IPS-20b (cell line): ENCODE measurements around the gene FLT3LG.

Experiments
- H3K27ac ChIP-seq: one replicate; pipeline ENCODE4 v1.5.1; 2013; ENCODE audit warnings: low read length
- H3K27me3 ChIP-seq: 2 replicates; pipeline ENCODE4 v1.6.1; 2013; ENCODE audit warnings: mild to moderate bottlenecking, low read length, inconsistent platforms; ENCODE audit not compliant: insufficient read depth
- H3K36me3 ChIP-seq: 2 replicates; pipeline ENCODE4 v1.6.1; 2013; ENCODE audit warnings: low read depth, mild to moderate bottlenecking, inconsistent platforms, low read length, moderate library complexity; ENCODE audit not compliant: insufficient read depth
- H3K4me1 ChIP-seq: 2 replicates; pipeline ENCODE4 v1.6.1; 2013; ENCODE audit warnings: mild to moderate bottlenecking, control low read depth, inconsistent platforms, low read length, moderate library complexity; ENCODE audit not compliant: insufficient read depth
- H3K4me3 ChIP-seq: 2 replicates; pipeline ENCODE4 v1.5.1; 2013; ENCODE audit warnings: mild to moderate bottlenecking, low read length, inconsistent platforms
- H3K9ac ChIP-seq: 2 replicates; pipeline ENCODE4 v1.6.1; 2013; ENCODE audit warnings: low read depth, mild to moderate bottlenecking, inconsistent platforms, low read length, moderate library complexity
- H3K9me3 ChIP-seq: 2 replicates; pipeline ENCODE4 v1.6.1; 2013; ENCODE audit warnings: mild to moderate bottlenecking, low read depth, low read length, inconsistent platforms; ENCODE audit not compliant: insufficient read depth

FLT3LG gene

DNA sequence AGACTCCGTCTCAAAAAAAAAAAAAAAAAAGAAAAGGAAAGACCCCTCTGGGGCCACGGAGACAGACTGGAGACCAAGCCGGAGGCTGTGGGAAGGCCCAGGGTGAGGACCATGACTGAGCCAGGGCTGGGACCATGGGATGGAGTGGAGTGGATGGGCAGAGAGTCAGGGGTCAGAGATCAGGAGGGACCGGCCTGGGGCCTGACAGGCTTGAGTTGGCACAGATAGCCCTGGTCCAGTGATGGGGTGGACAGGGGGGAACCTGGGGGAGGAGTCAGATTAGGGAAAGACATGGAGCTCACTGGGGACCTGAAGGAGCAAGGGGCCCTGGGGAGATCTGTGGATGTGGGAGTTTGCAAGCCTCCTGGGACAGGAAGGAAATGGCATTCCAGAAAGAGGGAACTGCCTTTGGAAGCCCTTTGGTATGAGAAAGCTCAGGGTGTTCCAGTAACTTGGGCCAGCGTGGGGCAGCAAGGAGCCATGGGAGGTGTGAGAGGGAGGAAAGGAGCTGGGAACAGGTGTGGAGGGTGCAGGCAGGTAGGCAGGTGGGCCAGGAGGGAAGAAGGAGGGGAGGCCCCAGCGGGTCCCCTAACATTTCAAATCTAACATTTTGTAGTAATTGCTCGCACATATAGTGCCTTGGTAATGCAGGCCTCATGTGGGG lies 7.1 kb downstream of the FLT3LG start:
- H3K9me3 ChIP-seq, result no peaks in the 10 kb centered on the region
- H3K27ac ChIP-seq, result no peak overlapping the region
- H3K27me3 ChIP-seq, result no peaks in the 10 kb centered on the region
- peaks cover 2% of the 10 kb centered on the region; the same call in 1 of the 2 replicates for H3K4me1 ChIP-seq
- no peak overlapping the region for H3K9ac ChIP-seq
- no peak overlapping the region for H3K4me3 ChIP-seq
- no peaks in the 10 kb centered on the region for H3K36me3 ChIP-seq

DNA sequence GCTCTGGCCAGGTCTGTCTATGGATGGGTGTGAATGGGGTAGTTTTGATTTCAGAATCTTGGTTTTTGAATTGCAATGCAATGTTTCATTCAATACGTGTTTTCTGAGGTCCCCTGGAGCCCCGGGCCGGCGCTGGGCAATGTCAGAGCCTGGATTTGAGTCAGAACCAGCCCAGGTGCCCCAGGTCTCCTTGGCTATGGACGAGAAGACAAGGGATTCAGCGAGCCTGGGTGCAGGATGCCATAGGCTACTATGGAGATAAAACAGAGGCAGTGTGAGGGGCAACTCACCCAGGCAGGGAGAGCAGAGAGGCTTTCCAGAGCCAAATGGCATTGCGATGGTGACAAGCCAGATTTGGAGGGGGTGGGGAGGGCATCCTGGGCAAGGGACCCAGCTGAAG lies 12.2 kb downstream of the FLT3LG start:
- Histone ChIP-seq H3K9me3 (no peaks in the 10 kb centered on the region), H3K4me1 (peaks cover 5% of the 10 kb centered on the region), H3K9ac (0 out of 2 replicates have a peak overlapping the region, but pooled peaks have one; percentile 34), H3K27ac (no peak overlapping the region), H3K4me3 (no peak overlapping the region), H3K36me3 (peaks cover 37% of the 10 kb centered on the region), H3K27me3 (no peaks in the 10 kb centered on the region)

DNA sequence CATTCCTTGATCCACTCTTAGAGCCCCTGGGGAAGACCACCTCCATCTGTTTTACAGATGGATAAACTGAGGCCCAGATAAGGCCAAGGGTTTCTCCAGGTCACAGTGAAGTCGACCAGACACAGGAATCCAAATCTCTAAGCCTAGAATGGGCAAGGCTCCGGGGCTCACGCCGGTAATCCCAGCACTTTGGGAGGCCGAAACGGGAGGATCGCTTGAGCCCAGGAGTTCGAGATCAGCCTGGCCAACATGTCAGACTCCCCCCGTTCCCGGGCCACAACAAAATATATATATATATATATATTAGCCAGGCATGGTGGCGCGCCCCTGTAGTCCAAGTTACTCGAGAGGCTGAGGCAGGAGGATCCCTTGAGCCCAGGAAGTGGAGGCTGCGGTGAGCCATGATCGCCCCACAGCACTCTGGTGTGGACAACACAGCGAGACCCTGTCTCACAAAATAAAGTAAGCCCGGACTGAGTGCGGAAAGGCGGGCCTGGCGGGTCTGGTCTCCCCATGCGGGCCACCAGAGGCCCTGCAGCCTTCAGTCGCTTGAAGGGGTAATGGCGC lies 12.8 kb downstream of the FLT3LG start:
- H3K4me3 ChIP-seq, result no peak overlapping the region
- no peaks in the 10 kb centered on the region for H3K27me3 ChIP-seq
- H3K4me1 ChIP-seq, result peaks cover 5% of the 10 kb centered on the region
- H3K9ac ChIP-seq, result 0 out of 2 replicates have a peak overlapping the region, but pooled peaks have one; percentile 34
- no peaks in the 10 kb centered on the region for H3K9me3 ChIP-seq
- H3K27ac ChIP-seq, result no peak overlapping the region
- H3K36me3 ChIP-seq, result peaks cover 43% of the 10 kb centered on the region

DNA sequence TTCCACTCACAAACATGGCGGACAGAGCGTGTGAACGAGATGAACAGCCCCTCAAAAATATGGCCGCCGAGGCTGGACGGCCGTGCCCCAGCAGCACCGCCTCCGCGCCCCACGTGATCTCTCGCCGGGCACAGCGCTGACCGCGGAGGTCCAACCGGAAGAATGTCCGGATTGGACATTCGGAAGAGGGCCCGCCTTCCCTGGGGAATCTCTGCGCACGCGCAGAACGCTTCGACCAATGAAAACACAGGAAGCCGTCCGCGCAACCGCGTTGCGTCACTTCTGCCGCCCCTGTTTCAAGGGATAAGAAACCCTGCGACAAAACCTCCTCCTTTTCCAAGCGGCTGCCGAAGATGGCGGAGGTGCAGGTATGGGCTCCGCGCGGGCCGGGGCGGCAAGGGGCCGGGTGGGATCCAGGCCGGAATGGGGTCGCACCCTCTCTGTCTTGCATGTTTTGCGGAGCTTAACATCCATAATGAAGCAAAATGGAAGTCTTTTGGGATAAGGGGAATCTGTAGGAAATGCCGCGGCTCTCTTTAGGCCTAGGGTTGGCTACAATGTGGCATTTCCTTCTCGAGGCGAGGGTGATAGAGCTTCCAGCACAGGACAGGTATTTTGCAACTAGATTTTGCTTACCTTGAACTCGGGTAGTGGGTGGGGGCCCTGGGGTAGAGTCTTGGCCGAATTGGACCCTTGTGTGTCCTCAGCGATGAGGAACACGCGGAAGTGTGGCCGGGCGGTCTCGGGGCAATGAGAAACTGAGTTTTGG lies 13.4 kb downstream of the FLT3LG start, which contains the start of gene RPL13A:
RPL13A (plus strand) TSS at position 332 of the 769 bp plus-strand sequence; CDS start at position 354, 22 bp downstream.
- Histone ChIP-seq H3K27ac (peak within 1 kb of the TSS; percentile 98), H3K9ac (peak within 1 kb of the TSS; percentile 100), H3K9me3 (no peaks in the 10 kb centered on the region), H3K27me3 (no peaks in the 10 kb centered on the region), H3K4me3 (peak within 1 kb of the TSS; percentile 94), H3K36me3 (peaks cover 49% of the 10 kb centered on the region), H3K4me1 (peaks cover 5% of the 10 kb centered on the region)

DNA sequence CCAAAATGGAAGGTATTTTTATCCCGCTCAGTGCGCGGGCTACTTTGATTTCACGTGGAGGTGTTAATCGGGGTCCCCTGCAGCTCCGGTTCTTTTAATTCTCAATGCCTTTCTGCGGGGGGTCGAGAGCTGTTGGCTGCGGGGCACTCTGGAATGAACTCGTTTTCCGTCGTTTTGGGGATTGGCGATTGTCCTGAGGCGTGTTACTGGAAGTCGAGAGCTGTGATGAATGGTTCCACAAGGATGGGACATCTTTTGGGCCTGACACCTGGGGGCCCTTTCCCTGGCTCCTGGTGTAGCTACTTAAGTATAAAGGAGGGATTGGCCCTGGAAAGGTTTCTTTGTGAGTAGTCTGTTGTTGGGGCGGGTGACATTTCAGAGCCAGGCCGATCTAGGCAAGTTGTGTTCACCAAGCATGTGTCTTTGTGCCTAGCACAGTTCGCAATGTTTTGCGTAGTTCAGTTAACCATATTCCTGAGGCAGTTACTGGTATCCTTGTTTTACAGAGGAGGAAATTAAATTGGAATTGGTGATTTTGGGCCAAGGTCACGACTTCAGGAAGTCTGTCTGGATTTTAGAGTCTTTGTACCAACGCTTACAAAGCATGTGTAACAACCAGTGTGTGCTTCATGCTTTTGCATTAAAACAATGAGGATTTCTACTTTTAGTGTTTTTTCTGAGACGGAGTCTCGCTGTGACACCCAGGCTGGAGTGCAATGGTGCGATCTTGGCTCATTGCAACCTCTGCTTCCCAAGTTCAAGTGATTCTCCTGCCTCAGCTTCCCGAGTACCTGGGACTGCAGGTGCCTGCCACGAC lies 14.2 kb downstream of the FLT3LG start:
- Histone ChIP-seq H3K27me3 (no peaks in the 10 kb centered on the region), H3K36me3 (peaks cover 54% of the 10 kb centered on the region), H3K27ac (peak overlapping the region; percentile 98)

DNA sequence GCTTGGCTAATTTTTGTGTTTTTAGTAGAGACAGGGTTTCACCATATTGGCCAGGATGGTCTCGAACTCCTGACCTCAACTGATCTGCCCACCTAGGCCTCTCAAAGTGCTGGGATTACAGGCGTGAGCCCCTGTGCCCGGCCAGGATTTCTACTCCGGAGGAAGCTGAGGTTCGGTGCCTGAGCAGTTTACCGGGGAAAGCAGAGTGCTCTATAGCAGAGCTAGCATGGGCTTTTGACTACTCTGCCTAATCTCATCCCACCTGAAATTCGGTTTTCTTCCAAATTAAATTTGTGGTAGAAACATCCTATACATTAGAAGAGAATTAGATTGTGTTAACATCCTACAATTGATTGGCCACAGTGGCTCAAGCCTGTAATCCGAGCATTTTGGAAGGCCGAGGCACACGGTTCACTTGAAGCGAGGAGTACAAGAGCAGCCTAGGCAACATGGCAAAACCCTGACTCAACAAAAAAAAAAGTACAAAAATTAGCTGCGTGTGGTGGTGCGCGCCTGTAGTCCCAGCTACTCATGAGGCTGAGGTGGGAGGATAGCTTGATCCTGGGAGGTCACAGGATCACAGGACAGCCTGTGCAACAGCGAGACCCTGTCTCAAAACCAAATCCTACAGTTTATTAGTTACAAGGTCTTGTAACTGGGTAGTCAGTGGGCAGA lies 15.0 kb downstream of the FLT3LG start:
- peaks cover 5% of the 10 kb centered on the region for H3K4me1 ChIP-seq

More for the DNA sequence above, 14.2 kb downstream of the FLT3LG start:
- no peaks in the 10 kb centered on the region for H3K9me3 ChIP-seq
- peak overlapping the region; percentile 100 for H3K9ac ChIP-seq
- H3K4me3 ChIP-seq, result peak overlapping the region; percentile 94
- H3K4me1 ChIP-seq, result peaks cover 5% of the 10 kb centered on the region

DNA sequence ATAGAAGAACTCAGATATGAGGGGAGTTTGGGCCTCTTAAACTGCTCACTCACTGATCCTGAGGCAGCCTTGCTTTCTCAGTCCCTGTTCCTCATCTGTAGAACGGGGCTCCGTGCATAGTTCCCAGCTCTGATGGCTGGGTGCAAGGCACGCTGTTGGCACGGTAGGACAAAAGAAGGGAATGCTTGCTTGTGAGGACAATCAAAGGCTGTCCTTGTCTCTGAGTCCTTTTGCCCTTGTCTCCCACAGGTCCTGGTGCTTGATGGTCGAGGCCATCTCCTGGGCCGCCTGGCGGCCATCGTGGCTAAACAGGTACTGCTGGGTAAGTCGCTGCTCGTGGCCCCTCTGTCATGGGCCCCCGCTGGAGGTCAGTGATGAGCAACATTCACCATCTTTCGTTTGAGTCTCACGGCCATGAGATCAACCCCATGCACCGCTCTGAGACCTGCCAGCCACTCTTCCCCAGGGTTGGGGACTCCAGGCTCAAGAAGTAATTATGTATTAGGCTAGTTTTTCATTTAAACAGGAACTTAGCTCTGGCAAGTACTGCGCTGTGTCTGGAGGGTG lies 15.7 kb downstream of the FLT3LG start:
- peak overlapping the region; percentile 98 for H3K27ac ChIP-seq
- H3K9me3 ChIP-seq, result no peaks in the 10 kb centered on the region
- peak overlapping the region; percentile 100 for H3K9ac ChIP-seq
- H3K4me3 ChIP-seq, result peak overlapping the region; percentile 94
- peaks cover 5% of the 10 kb centered on the region for H3K4me1 ChIP-seq
- H3K27me3 ChIP-seq, result no peaks in the 10 kb centered on the region
- peaks cover 54% of the 10 kb centered on the region for H3K36me3 ChIP-seq

More for the DNA sequence above, 15.0 kb downstream of the FLT3LG start:
- peaks cover 54% of the 10 kb centered on the region for H3K36me3 ChIP-seq
- peak overlapping the region; percentile 94 for H3K4me3 ChIP-seq
- peak overlapping the region; percentile 100 for H3K9ac ChIP-seq
- H3K27me3 ChIP-seq, result no peaks in the 10 kb centered on the region
- peak overlapping the region; percentile 98 for H3K27ac ChIP-seq
- H3K9me3 ChIP-seq, result no peaks in the 10 kb centered on the region

DNA sequence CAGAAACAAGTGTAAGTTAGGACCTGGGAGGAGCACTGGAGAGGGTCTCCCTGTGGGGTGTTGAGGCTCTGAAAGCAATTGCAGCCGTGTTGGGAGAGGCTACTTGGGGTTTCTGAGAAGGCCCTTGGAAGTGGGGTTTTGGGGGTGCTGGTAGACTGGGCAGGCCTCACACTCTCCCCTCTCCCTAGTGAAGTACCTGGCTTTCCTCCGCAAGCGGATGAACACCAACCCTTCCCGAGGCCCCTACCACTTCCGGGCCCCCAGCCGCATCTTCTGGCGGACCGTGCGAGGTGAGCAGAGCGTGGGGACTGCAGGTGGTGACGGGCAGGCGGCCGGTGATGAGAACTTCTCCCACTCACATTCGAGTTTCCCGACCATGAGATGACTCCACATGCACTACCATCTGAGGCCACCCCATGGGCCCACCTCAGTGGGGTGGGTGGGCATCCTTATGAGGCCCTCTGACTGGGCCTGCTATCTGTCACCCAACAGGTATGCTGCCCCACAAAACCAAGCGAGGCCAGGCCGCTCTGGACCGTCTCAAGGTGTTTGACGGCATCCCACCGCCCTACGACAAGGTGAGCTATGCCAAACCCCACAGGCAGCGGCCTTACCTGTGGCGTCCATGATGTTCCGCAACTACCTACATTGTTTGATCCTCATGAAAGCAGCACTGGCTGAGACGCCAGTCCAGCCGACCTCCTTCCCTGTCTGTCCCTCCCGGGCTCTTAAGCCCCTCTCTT lies 16.4 kb downstream of the FLT3LG start:
- H3K9me3 ChIP-seq, result no peaks in the 10 kb centered on the region
- H3K4me3 ChIP-seq, result peak overlapping the region; percentile 94; the same call in 1 of the 2 replicates
- peaks cover 54% of the 10 kb centered on the region for H3K36me3 ChIP-seq
- peak overlapping the region; percentile 100 for H3K9ac ChIP-seq
- peak overlapping the region; percentile 98 for H3K27ac ChIP-seq
- no peaks in the 10 kb centered on the region for H3K27me3 ChIP-seq
- H3K4me1 ChIP-seq, result peaks cover 5% of the 10 kb centered on the region

DNA sequence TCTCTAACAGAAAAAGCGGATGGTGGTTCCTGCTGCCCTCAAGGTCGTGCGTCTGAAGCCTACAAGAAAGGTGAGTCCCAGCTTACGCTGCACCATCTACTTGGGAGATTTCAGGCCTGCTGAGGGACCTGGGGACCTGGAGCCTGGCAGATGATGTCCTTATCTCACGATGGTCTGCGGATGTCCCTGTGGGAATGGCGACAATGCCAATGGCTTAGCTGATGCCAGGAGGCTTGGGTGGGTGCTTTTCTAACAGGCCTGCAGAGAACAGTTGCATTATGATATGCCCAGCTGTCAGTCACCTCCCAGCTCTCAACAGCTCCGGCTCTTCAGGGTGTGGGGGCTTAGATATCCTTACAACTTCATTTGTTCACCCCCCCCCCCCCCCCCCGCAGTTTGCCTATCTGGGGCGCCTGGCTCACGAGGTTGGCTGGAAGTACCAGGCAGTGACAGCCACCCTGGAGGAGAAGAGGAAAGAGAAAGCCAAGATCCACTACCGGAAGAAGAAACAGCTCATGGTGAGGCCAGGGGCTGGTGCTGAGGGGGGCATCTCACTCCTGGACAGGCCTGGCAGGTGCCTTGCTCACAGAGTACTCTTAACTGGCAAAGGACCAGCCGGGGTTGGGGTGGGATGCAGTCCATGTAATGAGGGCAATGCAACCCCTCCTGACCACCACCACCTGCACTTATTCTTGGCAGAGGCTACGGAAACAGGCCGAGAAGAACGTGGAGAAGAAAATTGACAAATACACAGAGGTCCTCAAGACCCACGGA lies 17.2 kb downstream of the FLT3LG start:
- Histone ChIP-seq H3K4me3 (no peak overlapping the region), H3K27ac (no peak overlapping the region), H3K36me3 (peaks cover 54% of the 10 kb centered on the region), H3K9ac (no peak overlapping the region; the same call in 1 of the 2 replicates), H3K27me3 (no peaks in the 10 kb centered on the region), H3K4me1 (peaks cover 5% of the 10 kb centered on the region), H3K9me3 (no peaks in the 10 kb centered on the region)
